T-helper 2 cell treated with Interferon-gamma antibody and Interleukin-4, amounts not matched to agents 5 μg/mL and 100 μg/mL, for 36 hours (primary cell): ENCODE data around the gene WDR45.
A peak's percentile ranks its signal among the peaks of the same experiment; 100 is the strongest.
"Not testable (repeated sequence)": the region's sequence is repeated elsewhere in the genome, so short reads cannot be mapped to it uniquely, and the experiment has no call there.

Source experiments
- DNase-seq: peaks from one replicate; pipeline ENCODE4 v3.0.0; 2021; ENCODE audit warnings: low spot score
- H3K27ac Mint-ChIP-seq: one replicate; pipeline ENCODE4 v1.8.0; 2021; ENCODE audit warnings: mild to moderate bottlenecking, mixed read lengths
- H3K27me3 Mint-ChIP-seq: one replicate; pipeline ENCODE4 v1.8.0; 2021; ENCODE audit warnings: low read depth, mixed read lengths
- H3K36me3 Mint-ChIP-seq: one replicate; pipeline ENCODE4 v1.8.0; 2021; ENCODE audit warnings: low read depth, mixed read lengths
- H3K4me1 Mint-ChIP-seq: one replicate; pipeline ENCODE4 v1.8.0; 2021; ENCODE audit warnings: low read depth, mixed read lengths
- H3K4me3 Mint-ChIP-seq: one replicate; pipeline ENCODE4 v1.8.0; 2022; ENCODE audit warnings: mild to moderate bottlenecking, moderate library complexity, mixed read lengths
- H3K9me3 Mint-ChIP-seq: one replicate; pipeline ENCODE4 v1.8.0; 2021; ENCODE audit warnings: mixed read lengths

Gene WDR45

GRCh38 chrX:49079489-49080428 lies at the start of gene WDR45:
Gene WDR45, minus strand, starts transcription at chrX:49079887. Its CDS starts 1,792 bp downstream, at chrX:49078095.
- H3K9me3 Mint-ChIP-seq: no peaks in the 10 kb centered on the region
- H3K4me3 Mint-ChIP-seq: peak within 1 kb of the TSS; percentile 95
- peak within 1 kb of the TSS; percentile 99 for H3K27ac Mint-ChIP-seq
- H3K36me3 Mint-ChIP-seq: peaks cover 6% of the 10 kb centered on the region
- DNase-seq: peak; percentile 66
- no peaks in the 10 kb centered on the region for H3K27me3 Mint-ChIP-seq
- peaks cover 15% of the 10 kb centered on the region for H3K4me1 Mint-ChIP-seq

GRCh38 chrX:49129427-49129826 lies 49.7 kb upstream of the WDR45 start:
- Mint-ChIP-seq H3K27ac (no peak overlapping the region), H3K9me3 (no peaks in the 10 kb centered on the region), H3K4me1 (no peaks in the 10 kb centered on the region), H3K4me3 (no peak overlapping the region), H3K36me3 (no peaks in the 10 kb centered on the region), H3K27me3 (no peaks in the 10 kb centered on the region)
- DNase-seq: no peak

- not testable (repeated sequence) for H3K9me3 Mint-ChIP-seq, H3K27me3 Mint-ChIP-seq, H3K4me3 Mint-ChIP-seq, H3K4me1 Mint-ChIP-seq, H3K36me3 Mint-ChIP-seq, H3K27ac Mint-ChIP-seq, DNase-seq
Measured at GRCh38 chrX:49127742-49128258, 48.1 kb upstream of the WDR45 start.

GRCh38 chrX:49122499-49122898 lies 42.8 kb upstream of the WDR45 start:
- no peak for DNase-seq
- H3K9me3 Mint-ChIP-seq: no peaks in the 10 kb centered on the region
- peak overlapping the region; percentile 98 for H3K4me3 Mint-ChIP-seq
- H3K27ac Mint-ChIP-seq: peak overlapping the region; percentile 95
- H3K4me1 Mint-ChIP-seq: peaks cover 18% of the 10 kb centered on the region
- no peaks in the 10 kb centered on the region for H3K27me3 Mint-ChIP-seq
- H3K36me3 Mint-ChIP-seq: peaks cover 28% of the 10 kb centered on the region

GRCh38 chrX:49120091-49120490 lies 40.4 kb upstream of the WDR45 start:
- Mint-ChIP-seq H3K9me3 (no peaks in the 10 kb centered on the region), H3K27me3 (no peaks in the 10 kb centered on the region), H3K27ac (peak overlapping the region; percentile 71), H3K4me1 (peaks cover 23% of the 10 kb centered on the region), H3K4me3 (peak overlapping the region; percentile 36), H3K36me3 (peaks cover 47% of the 10 kb centered on the region)
- no peak for DNase-seq

- Mint-ChIP-seq H3K4me1 (peaks cover 18% of the 10 kb centered on the region), H3K27ac (peak overlapping the region; percentile 96), H3K27me3 (no peaks in the 10 kb centered on the region), H3K4me3 (peak overlapping the region; percentile 96), H3K9me3 (no peaks in the 10 kb centered on the region), H3K36me3 (peaks cover 46% of the 10 kb centered on the region)
- no peak for DNase-seq
Measured at GRCh38 chrX:49117581-49117980, 37.9 kb upstream of the WDR45 start.

- peaks cover 15% of the 10 kb centered on the region for H3K4me1 Mint-ChIP-seq
- no peak for DNase-seq
- peak overlapping the region; percentile 63 for H3K27ac Mint-ChIP-seq
- H3K36me3 Mint-ChIP-seq: peaks cover 48% of the 10 kb centered on the region
- peak overlapping the region; percentile 96 for H3K4me3 Mint-ChIP-seq
- H3K9me3 Mint-ChIP-seq: no peaks in the 10 kb centered on the region
- H3K27me3 Mint-ChIP-seq: no peaks in the 10 kb centered on the region
Measured at GRCh38 chrX:49116716-49117115, 37.0 kb upstream of the WDR45 start.

GRCh38 chrX:49116076-49116475 lies 36.4 kb upstream of the WDR45 start:
- H3K27me3 Mint-ChIP-seq: no peaks in the 10 kb centered on the region
- H3K27ac Mint-ChIP-seq: no peak overlapping the region
- H3K36me3 Mint-ChIP-seq: peaks cover 44% of the 10 kb centered on the region
- H3K4me3 Mint-ChIP-seq: no peak overlapping the region
- H3K9me3 Mint-ChIP-seq: no peaks in the 10 kb centered on the region
- H3K4me1 Mint-ChIP-seq: peaks cover 12% of the 10 kb centered on the region
- no peak for DNase-seq

GRCh38 chrX:49111791-49112190 lies 32.1 kb upstream of the WDR45 start:
- H3K9me3 Mint-ChIP-seq: no peaks in the 10 kb centered on the region
- DNase-seq: no peak
- H3K27me3 Mint-ChIP-seq: no peaks in the 10 kb centered on the region
- H3K27ac Mint-ChIP-seq: no peak overlapping the region
- H3K4me1 Mint-ChIP-seq: peaks cover 3% of the 10 kb centered on the region
- H3K4me3 Mint-ChIP-seq: no peak overlapping the region
- H3K36me3 Mint-ChIP-seq: peaks cover 29% of the 10 kb centered on the region

GRCh38 chrX:49110417-49110816 lies 30.7 kb upstream of the WDR45 start:
- DNase-seq: no peak
- H3K4me3 Mint-ChIP-seq: no peak overlapping the region
- no peaks in the 10 kb centered on the region for H3K9me3 Mint-ChIP-seq
- H3K27me3 Mint-ChIP-seq: no peaks in the 10 kb centered on the region
- H3K27ac Mint-ChIP-seq: peak overlapping the region; percentile 41
- no peaks in the 10 kb centered on the region for H3K4me1 Mint-ChIP-seq
- peaks cover 16% of the 10 kb centered on the region for H3K36me3 Mint-ChIP-seq

- Mint-ChIP-seq H3K27me3 (no peaks in the 10 kb centered on the region), H3K27ac (no peak overlapping the region), H3K4me3 (no peak overlapping the region), H3K4me1 (no peaks in the 10 kb centered on the region), H3K9me3 (no peaks in the 10 kb centered on the region), H3K36me3 (peaks cover 12% of the 10 kb centered on the region)
- DNase-seq: no peak
Measured at GRCh38 chrX:49108641-49109040, 29.0 kb upstream of the WDR45 start.

GRCh38 chrX:49106930-49107329 lies 27.2 kb upstream of the WDR45 start:
- Mint-ChIP-seq H3K27ac (no peak overlapping the region), H3K4me3 (no peak overlapping the region), H3K36me3 (peaks cover 4% of the 10 kb centered on the region), H3K4me1 (no peaks in the 10 kb centered on the region), H3K27me3 (no peaks in the 10 kb centered on the region), H3K9me3 (no peaks in the 10 kb centered on the region)
- DNase-seq: no peak

- H3K36me3 Mint-ChIP-seq: peaks cover 4% of the 10 kb centered on the region
- H3K4me1 Mint-ChIP-seq: peaks cover 4% of the 10 kb centered on the region
- H3K9me3 Mint-ChIP-seq: no peaks in the 10 kb centered on the region
- H3K27me3 Mint-ChIP-seq: no peaks in the 10 kb centered on the region
- DNase-seq: no peak
- no peak overlapping the region for H3K4me3 Mint-ChIP-seq
- no peak overlapping the region for H3K27ac Mint-ChIP-seq
Measured at GRCh38 chrX:49106296-49106695, 26.6 kb upstream of the WDR45 start.

GRCh38 chrX:49103637-49104036 lies 23.9 kb upstream of the WDR45 start:
- no peaks in the 10 kb centered on the region for H3K9me3 Mint-ChIP-seq
- H3K27me3 Mint-ChIP-seq: no peaks in the 10 kb centered on the region
- no peak overlapping the region for H3K27ac Mint-ChIP-seq
- no peak for DNase-seq
- no peak overlapping the region for H3K4me3 Mint-ChIP-seq
- peaks cover 4% of the 10 kb centered on the region for H3K4me1 Mint-ChIP-seq
- no peaks in the 10 kb centered on the region for H3K36me3 Mint-ChIP-seq
